ENCODE data around the gene APC. TPM values are rescaled to one million over a fixed set of nuclear protein-coding genes. Genes with fewer than 3 reads are reported as not detected.

APC gene
- total RNA-seq, 6 donors from 2014 or later, result 38.4 to 95.3 (median 71.6) TPM

DNA sequence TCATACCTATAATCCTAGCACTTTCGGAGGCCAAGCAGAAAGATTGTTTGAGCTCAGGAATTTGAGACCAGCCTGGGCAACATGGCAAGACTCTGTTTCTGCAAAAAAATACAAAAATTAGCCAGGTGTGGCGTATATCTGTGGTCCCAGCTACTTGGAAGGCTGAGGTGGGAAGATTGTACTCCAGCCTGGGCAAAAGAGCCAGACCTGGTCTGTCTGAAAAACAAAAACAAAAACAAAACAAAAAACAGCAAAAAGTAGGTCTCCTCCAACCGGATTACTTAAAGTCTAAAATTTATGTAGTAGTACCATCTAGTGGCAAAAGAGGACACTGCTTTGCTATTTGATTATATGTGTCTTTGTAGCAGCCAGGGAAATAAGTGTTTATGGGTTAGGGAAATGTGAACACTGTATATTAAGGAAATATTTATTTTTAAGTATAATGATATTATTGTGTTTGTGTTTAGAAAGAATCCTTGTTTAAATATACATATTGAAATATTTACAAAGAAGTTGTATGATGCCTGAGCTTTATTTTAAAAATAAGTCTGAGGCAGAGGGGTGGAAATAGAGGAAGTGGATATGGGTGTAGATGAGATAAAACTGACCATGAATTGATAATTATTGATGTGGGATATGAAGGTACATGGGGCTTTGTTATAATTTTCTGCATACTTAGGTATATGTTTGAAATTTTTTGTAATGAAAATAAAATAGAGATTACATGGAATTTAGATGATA is 20.0 kb downstream of the APC start:
- TF ChIP-seq, protein P1, sequence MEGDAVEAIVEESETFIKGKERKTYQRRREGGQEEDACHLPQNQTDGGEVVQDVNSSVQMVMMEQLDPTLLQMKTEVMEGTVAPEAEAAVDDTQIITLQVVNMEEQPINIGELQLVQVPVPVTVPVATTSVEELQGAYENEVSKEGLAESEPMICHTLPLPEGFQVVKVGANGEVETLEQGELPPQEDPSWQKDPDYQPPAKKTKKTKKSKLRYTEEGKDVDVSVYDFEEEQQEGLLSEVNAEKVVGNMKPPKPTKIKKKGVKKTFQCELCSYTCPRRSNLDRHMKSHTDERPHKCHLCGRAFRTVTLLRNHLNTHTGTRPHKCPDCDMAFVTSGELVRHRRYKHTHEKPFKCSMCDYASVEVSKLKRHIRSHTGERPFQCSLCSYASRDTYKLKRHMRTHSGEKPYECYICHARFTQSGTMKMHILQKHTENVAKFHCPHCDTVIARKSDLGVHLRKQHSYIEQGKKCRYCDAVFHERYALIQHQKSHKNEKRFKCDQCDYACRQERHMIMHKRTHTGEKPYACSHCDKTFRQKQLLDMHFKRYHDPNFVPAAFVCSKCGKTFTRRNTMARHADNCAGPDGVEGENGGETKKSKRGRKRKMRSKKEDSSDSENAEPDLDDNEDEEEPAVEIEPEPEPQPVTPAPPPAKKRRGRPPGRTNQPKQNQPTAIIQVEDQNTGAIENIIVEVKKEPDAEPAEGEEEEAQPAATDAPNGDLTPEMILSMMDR (IDR thresholded peaks at IDR 0.05), result peak; percentile 59 to 80 (median 76)
- no peak for TF ChIP-seq POLR2A (IDR thresholded peaks at IDR 0.05)
- no peak overlapping the region for H3K27ac ChIP-seq

DNA sequence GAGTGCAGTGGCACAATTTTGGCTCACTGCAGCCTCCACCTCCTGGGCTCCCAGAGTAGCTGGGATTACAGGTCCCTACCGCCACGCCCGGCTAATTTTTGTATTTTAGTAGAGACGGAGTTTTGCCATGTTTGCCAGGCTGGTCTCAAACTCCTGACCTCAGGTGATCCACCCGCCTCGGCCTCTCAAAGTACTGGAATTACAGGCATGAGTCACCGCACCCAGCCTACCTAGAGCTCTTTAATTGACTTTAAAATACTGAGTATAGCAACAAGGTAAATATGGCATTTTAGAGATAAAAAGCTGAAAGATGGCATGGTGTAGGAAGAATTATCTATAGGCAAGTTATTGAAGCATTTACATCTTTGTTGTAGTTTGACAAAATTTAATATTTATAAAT is 21.0 kb downstream of the APC start:
- 86 to 87% methylated on average over 7 of the region's 7 CpGs for WGBS, 2 donors
- no peaks in the 10 kb centered on the region for H3K9me3 ChIP-seq
- peaks cover 2 to 8% (median 4%) of the 10 kb centered on the region in 4 donors for H3K4me1 ChIP-seq
- H3K36me3 ChIP-seq, result peaks cover 0 to 12% (median 3%) of the 10 kb centered on the region in 4 donors
- DNase-seq (no peak), ATAC-seq (ENCODE audit: low FRiP score in 2 of 2) (no peak)
- no peaks in the 10 kb centered on the region for H3K27me3 ChIP-seq
- H3K27ac ChIP-seq, result no peak overlapping the region
- H3K4me3 ChIP-seq, result no peak overlapping the region
- TF ChIP-seq, protein P1 (IDR thresholded peaks at IDR 0.05), result no peak
- TF ChIP-seq POLR2AphosphoS5 (IDR thresholded peaks at IDR 0.05) (no peak), EP300 (IDR thresholded peaks at IDR 0.05) (no peak), POLR2A (IDR thresholded peaks at IDR 0.05) (no peak)

More for the DNA sequence above, 20.0 kb downstream of the APC start:
- 56% methylated on average over 3 of the region's 3 CpGs for WGBS, 2 donors
- Histone ChIP-seq H3K4me1 (peaks cover 2 to 8% (median 7%) of the 10 kb centered on the region in 4 donors), H3K36me3 (peaks cover 0 to 12% (median 3%) of the 10 kb centered on the region in 4 donors), H3K27me3 (no peaks in the 10 kb centered on the region), H3K4me3 (no peak overlapping the region), H3K9me3 (no peaks in the 10 kb centered on the region)
- peak; percentile 77 to 84 for ATAC-seq (ENCODE audit: low FRiP score in 2 of 2)
- DNase-seq, result no peak

DNA sequence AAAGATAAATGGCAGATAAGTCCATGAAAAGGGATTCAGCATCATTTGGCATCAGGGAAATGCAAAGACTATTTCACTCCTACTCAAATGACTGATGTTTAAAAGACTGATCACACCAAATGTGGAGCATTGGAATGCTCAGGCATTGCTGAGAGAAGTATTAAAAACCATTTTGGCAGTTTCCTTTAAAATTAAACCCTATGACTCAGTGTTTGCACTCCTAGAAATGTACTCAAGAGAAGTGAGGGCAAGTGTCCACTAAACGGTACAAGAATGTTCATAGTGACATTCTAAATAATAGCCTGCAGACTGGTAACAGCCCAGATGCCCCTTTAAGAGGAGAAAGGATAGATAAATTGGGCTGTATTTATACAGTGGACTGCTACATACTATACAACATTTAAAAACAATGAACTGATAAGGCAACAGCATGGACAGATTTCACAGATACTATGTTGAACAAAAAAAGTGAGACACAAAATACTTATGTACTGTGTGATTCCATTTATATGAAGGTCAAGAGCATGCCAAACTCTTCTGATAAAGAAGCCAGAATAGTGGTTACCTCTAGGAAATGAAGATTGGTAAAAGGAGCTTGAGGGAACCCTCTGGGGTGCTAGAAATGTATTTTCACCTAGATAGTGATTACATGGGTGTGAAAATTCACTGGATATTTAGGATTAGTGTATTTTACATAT is 24.6 kb downstream of the APC start:
- no peak overlapping the region for H3K27ac ChIP-seq
- ATAC-seq (ENCODE audit: low FRiP score in 2 of 2) (peak in 1 of 2 donors; percentile 63), DNase-seq (no peak)
- H3K4me1 ChIP-seq, result peaks cover 2 to 6% (median 3%) of the 10 kb centered on the region in 4 donors
- TF ChIP-seq POLR2A (IDR thresholded peaks at IDR 0.05), result no peak
- TF ChIP-seq POLR2AphosphoS5 (IDR thresholded peaks at IDR 0.05), result no peak
- TF ChIP-seq, protein P1 (IDR thresholded peaks at IDR 0.05), result no peak
- no peak for TF ChIP-seq EP300 (IDR thresholded peaks at IDR 0.05)
- peaks cover 0 to 22% (median 3%) of the 10 kb centered on the region in 4 donors for H3K36me3 ChIP-seq
- WGBS, 2 donors, result 70 to 77% methylated on average over 1 of the region's 1 CpG
- H3K9me3 ChIP-seq, result no peaks in the 10 kb centered on the region
- no peak overlapping the region for H3K4me3 ChIP-seq
- no peaks in the 10 kb centered on the region for H3K27me3 ChIP-seq

DNA sequence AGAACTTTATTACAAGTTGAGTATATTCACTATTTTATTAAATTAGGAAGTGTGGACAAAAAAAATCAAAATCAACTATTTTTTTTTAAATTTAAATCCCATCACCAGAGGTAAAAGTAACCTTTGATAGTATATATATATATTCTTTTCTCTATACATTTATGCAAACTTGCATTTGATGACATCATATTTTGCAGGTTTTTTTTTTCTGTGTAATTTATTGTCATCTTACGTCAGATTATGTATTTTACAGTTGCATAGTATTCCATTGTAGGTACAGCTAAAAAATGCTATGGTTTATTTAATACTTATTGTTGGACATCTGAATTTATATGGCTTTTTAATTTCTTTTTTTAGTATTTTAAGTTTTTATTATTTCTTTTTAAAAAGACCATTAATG is 25.5 kb downstream of the APC start:
- Histone ChIP-seq H3K9me3 (no peaks in the 10 kb centered on the region), H3K27me3 (no peaks in the 10 kb centered on the region), H3K36me3 (peaks cover 0 to 31% (median 5%) of the 10 kb centered on the region in 4 donors), H3K4me1 (peaks cover 0 to 4% (median 0%) of the 10 kb centered on the region in 4 donors), H3K4me3 (no peak overlapping the region), H3K27ac (no peak overlapping the region)
- DNase-seq, result no peak
- WGBS, 2 donors, result 93 to 100% methylated on average over 1 of the region's 1 CpG
- no peak for TF ChIP-seq EP300 (IDR thresholded peaks at IDR 0.05)
- TF ChIP-seq POLR2AphosphoS5 (IDR thresholded peaks at IDR 0.05), result no peak
- TF ChIP-seq POLR2A (IDR thresholded peaks at IDR 0.05), result no peak
- no peak for ATAC-seq (ENCODE audit: low FRiP score in 2 of 2)

DNA sequence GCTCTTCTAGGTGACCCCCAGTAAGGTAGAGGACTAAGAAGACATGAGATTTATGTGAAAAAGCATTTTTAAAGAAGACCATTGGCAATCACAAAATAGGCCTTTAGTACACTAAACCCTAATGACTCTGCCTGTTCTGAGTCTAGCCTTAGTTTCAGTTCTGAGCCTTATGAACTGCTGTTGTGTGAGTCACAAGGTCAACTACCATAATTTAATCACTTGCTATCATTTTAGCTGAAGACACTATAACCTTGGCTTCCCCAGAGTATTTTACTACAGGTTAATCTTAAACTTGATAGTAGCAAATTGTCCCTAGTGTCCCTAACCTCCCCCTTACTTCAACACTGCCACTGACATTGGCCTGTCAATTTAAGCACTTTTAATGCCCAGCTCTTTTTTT is 34.4 kb downstream of the APC start:
- no peak overlapping the region for H3K4me3 ChIP-seq
- no peaks in the 10 kb centered on the region for H3K9me3 ChIP-seq
- TF ChIP-seq EP300 (IDR thresholded peaks at IDR 0.05) (no peak), POLR2AphosphoS5 (IDR thresholded peaks at IDR 0.05) (no peak), POLR2A (IDR thresholded peaks at IDR 0.05) (no peak)
- TF ChIP-seq, protein P1 (IDR thresholded peaks at IDR 0.05), result no peak
- H3K27me3 ChIP-seq, result no peaks in the 10 kb centered on the region
- H3K36me3 ChIP-seq, result peaks cover 3 to 73% (median 14%) of the 10 kb centered on the region in 4 donors
- H3K4me1 ChIP-seq, result no peaks in the 10 kb centered on the region
- no peak for ATAC-seq (ENCODE audit: low FRiP score in 2 of 2)
- DNase-seq, result no peak
- H3K27ac ChIP-seq, result no peak overlapping the region

Data from upper lobe of left lung (tissue), 6 donors.